ENCODE measurements around the gene MCOLN2.

The MCOLN2 gene

DNA sequence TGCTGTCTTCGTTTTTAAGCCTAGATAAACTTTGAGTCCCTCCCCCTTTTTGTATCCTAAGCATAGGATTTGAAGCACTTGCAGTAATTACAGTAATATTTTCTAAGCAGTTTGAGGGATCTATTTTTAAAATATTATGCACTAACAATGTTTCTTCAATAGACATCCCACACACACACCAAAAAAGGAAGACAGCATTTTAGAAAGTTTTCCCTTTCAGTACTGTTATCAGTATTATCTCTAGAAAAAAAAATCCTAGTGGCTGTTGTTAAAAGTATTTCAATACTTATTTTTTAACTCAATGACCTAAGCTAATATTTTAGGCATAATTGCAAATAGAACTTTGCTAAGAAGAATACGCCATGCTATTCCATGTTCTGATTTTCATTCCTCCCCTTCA, 36.3 kb upstream of the MCOLN2 start:
- no peak overlapping the region for H3K4me2 ChIP-seq (ENCODE audit: insufficient read depth, low read length)
- H3K4me3 ChIP-seq (ENCODE audit: low read depth in 1 of 2, low read length in 2 of 2), result no peak overlapping the region
- H2AFZ ChIP-seq (ENCODE audit: low read depth, low read length), result no peak overlapping the region
- TF ChIP-seq EZH2 (IDR thresholded peaks at IDR 0.05; ENCODE audit: borderline replicate concordance, low read depth, low read length, severe bottlenecking), result no peak
- TF ChIP-seq, protein P1, sequence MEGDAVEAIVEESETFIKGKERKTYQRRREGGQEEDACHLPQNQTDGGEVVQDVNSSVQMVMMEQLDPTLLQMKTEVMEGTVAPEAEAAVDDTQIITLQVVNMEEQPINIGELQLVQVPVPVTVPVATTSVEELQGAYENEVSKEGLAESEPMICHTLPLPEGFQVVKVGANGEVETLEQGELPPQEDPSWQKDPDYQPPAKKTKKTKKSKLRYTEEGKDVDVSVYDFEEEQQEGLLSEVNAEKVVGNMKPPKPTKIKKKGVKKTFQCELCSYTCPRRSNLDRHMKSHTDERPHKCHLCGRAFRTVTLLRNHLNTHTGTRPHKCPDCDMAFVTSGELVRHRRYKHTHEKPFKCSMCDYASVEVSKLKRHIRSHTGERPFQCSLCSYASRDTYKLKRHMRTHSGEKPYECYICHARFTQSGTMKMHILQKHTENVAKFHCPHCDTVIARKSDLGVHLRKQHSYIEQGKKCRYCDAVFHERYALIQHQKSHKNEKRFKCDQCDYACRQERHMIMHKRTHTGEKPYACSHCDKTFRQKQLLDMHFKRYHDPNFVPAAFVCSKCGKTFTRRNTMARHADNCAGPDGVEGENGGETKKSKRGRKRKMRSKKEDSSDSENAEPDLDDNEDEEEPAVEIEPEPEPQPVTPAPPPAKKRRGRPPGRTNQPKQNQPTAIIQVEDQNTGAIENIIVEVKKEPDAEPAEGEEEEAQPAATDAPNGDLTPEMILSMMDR (IDR thresholded peaks at IDR 0.05; ENCODE audit: borderline replicate concordance, extremely low read depth, low read length, poor library complexity, severe bottlenecking), result no peak
- no peaks in the 10 kb centered on the region for H3K4me1 ChIP-seq (ENCODE audit: insufficient read depth, low read length)
- H3K27ac ChIP-seq (ENCODE audit: low read length), result no peak overlapping the region
- H3K79me2 ChIP-seq (ENCODE audit: insufficient read depth, low read length), result no peaks in the 10 kb centered on the region
- no peak for ATAC-seq (ENCODE audit: insufficient read depth, low read depth)
- no peak for DNase-seq
- H3K9me3 ChIP-seq (ENCODE audit: insufficient read depth, low read length, severe bottlenecking), result no peaks in the 10 kb centered on the region
- H4K20me1 ChIP-seq (ENCODE audit: insufficient read depth, low read length), result no peaks in the 10 kb centered on the region
- no peaks in the 10 kb centered on the region for H3K27me3 ChIP-seq (ENCODE audit: insufficient read depth, low read length, poor library complexity)
- no peaks in the 10 kb centered on the region for H3K36me3 ChIP-seq (ENCODE audit: insufficient read depth, low read length)
- no peak overlapping the region for H3K9ac ChIP-seq (ENCODE audit: low read depth, low read length)

DNA sequence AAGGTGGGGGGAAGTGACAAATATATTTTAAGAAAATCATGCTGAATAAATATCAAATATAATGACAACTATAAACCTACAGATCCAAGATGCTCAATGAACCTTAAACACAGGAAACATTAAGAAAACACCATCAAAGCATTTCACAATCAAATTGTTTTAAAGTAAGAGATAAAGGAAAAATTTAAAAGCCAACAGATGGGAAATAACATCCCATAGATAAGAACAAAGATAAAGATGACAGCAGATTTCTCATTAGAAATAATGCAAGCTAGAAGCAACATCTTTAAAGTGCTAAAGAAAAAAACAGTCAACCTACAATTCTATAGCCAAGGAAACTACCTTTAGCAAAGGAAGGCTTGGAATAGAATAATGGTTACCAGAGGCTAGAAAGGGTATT, 33.6 kb upstream of the MCOLN2 start:
- Histone ChIP-seq H4K20me1 (ENCODE audit: insufficient read depth, low read length) (no peaks in the 10 kb centered on the region), H3K27ac (ENCODE audit: low read length) (no peak overlapping the region), H3K9me3 (ENCODE audit: insufficient read depth, low read length, severe bottlenecking) (no peaks in the 10 kb centered on the region), H3K4me1 (ENCODE audit: insufficient read depth, low read length) (no peaks in the 10 kb centered on the region), H3K79me2 (ENCODE audit: insufficient read depth, low read length) (no peaks in the 10 kb centered on the region), H2AFZ (ENCODE audit: low read depth, low read length) (no peak overlapping the region), H3K4me2 (ENCODE audit: insufficient read depth, low read length) (no peak overlapping the region), H3K4me3 (ENCODE audit: low read depth in 1 of 2, low read length in 2 of 2) (no peak overlapping the region), H3K9ac (ENCODE audit: low read depth, low read length) (no peak overlapping the region), H3K36me3 (ENCODE audit: insufficient read depth, low read length) (no peaks in the 10 kb centered on the region), H3K27me3 (ENCODE audit: insufficient read depth, low read length, poor library complexity) (no peaks in the 10 kb centered on the region)
- no peak for TF ChIP-seq EZH2 (IDR thresholded peaks at IDR 0.05; ENCODE audit: borderline replicate concordance, low read depth, low read length, severe bottlenecking)
- TF ChIP-seq, protein P1 (IDR thresholded peaks at IDR 0.05; ENCODE audit: borderline replicate concordance, extremely low read depth, low read length, poor library complexity, severe bottlenecking), result no peak
- ATAC-seq (ENCODE audit: insufficient read depth, low read depth), result no peak
- DNase-seq, result no peak

DNA sequence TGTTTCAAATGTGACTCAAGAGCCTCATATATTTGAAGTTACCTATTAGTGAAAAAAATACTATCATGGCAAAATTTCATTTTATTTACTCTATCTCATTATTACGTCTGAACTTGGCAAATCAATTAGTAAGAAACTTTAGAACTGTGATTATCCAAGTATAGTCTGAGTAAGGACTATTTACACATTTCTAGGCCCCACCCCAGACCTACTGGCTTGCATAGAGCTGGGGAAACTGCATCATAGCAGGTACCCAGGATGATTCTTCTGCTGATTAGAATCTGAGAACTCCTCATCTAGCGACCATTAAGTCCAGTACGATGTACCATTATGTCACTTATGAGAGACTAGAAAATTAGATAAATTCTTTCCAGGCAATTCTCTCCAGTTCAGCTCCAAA, 31.2 kb upstream of the MCOLN2 start:
- no peak overlapping the region for H3K4me3 ChIP-seq (ENCODE audit: low read depth in 1 of 2, low read length in 2 of 2)
- H3K9ac ChIP-seq (ENCODE audit: low read depth, low read length), result no peak overlapping the region
- no peaks in the 10 kb centered on the region for H3K79me2 ChIP-seq (ENCODE audit: insufficient read depth, low read length)
- no peak for TF ChIP-seq EZH2 (IDR thresholded peaks at IDR 0.05; ENCODE audit: borderline replicate concordance, low read depth, low read length, severe bottlenecking)
- no peak overlapping the region for H3K4me2 ChIP-seq (ENCODE audit: insufficient read depth, low read length)
- no peak for DNase-seq
- H4K20me1 ChIP-seq (ENCODE audit: insufficient read depth, low read length), result no peaks in the 10 kb centered on the region
- H3K36me3 ChIP-seq (ENCODE audit: insufficient read depth, low read length), result no peaks in the 10 kb centered on the region
- no peak overlapping the region for H2AFZ ChIP-seq (ENCODE audit: low read depth, low read length)
- H3K27me3 ChIP-seq (ENCODE audit: insufficient read depth, low read length, poor library complexity), result no peaks in the 10 kb centered on the region
- no peak for ATAC-seq (ENCODE audit: insufficient read depth, low read depth)
- no peak overlapping the region for H3K27ac ChIP-seq (ENCODE audit: low read length)
- H3K9me3 ChIP-seq (ENCODE audit: insufficient read depth, low read length, severe bottlenecking), result no peaks in the 10 kb centered on the region
- no peaks in the 10 kb centered on the region for H3K4me1 ChIP-seq (ENCODE audit: insufficient read depth, low read length)

DNA sequence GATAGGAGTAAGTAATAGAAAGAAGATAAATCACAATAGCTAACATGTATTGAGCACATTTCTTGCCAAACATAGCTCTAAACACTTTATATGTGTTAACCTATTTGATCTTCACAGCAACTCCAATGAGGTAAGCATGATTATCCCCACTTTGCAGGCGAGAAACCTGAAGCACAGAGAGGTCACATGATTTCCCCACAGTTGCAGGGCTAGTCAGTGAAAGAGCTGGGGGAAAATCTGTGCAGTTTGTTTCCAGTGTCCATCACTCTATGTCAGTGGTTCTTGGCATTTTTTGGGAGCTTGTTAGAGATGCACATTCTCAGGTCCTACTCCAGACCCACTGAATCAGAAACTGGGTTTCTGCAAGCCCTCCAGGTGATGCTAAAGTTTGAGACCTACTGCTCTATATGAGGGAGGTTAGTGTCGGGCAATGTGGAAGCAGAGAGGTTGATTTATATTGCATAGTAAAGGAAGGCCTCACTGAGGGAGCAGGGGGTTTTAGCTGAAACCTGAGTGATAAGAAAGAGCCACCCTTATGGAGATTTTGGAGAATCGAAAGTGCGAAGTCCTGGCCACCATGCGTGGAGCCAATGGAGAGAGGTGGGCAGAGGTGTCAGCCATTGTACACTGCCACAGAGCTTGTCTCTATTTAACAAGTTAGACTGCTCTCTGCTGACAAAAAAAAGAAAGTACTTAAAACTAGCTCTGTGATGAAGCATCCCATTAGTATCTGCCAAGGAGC, 30.5 kb upstream of the MCOLN2 start:
- Histone ChIP-seq H3K79me2 (ENCODE audit: insufficient read depth, low read length) (no peaks in the 10 kb centered on the region), H3K4me1 (ENCODE audit: insufficient read depth, low read length) (no peaks in the 10 kb centered on the region), H3K9me3 (ENCODE audit: insufficient read depth, low read length, severe bottlenecking) (no peaks in the 10 kb centered on the region), H4K20me1 (ENCODE audit: insufficient read depth, low read length) (no peaks in the 10 kb centered on the region), H3K27me3 (ENCODE audit: insufficient read depth, low read length, poor library complexity) (no peaks in the 10 kb centered on the region), H3K9ac (ENCODE audit: low read depth, low read length) (no peak overlapping the region), H2AFZ (ENCODE audit: low read depth, low read length) (no peak overlapping the region), H3K27ac (ENCODE audit: low read length) (no peak overlapping the region), H3K4me2 (ENCODE audit: insufficient read depth, low read length) (no peak overlapping the region), H3K36me3 (ENCODE audit: insufficient read depth, low read length) (no peaks in the 10 kb centered on the region), H3K4me3 (ENCODE audit: low read depth in 1 of 2, low read length in 2 of 2) (no peak overlapping the region)
- no peak for TF ChIP-seq EZH2 (IDR thresholded peaks at IDR 0.05; ENCODE audit: borderline replicate concordance, low read depth, low read length, severe bottlenecking)
- TF ChIP-seq, protein P1 (IDR thresholded peaks at IDR 0.05; ENCODE audit: borderline replicate concordance, extremely low read depth, low read length, poor library complexity, severe bottlenecking), result peak; percentile 10
- DNase-seq, result no peak
- 0 out of 3 replicates have a peak, but pooled peaks have one; percentile 33 for ATAC-seq (ENCODE audit: insufficient read depth, low read depth)

Measured in DND-41 (cell line).